ENCODE data around the gene LYL1.
"Not testable (repeated sequence)": the region's sequence is repeated elsewhere in the genome, so short reads cannot be mapped to it uniquely, and the experiment has no call there.

LYL1 gene

GRCh38 chr19:13102666-13103580 lies at the start of gene LYL1:
Gene LYL1 (minus strand): TSS chr19:13102858. CDS start chr19:13101171, 1,687 bp downstream.
- no peak for DNase-seq

- peak; percentile 95 for DNase-seq
Observed at GRCh38 chr19:13151605-13152355, 49.1 kb upstream of the LYL1 start.

GRCh38 chr19:13150931-13151604 lies 48.4 kb upstream of the LYL1 start:
- DNase-seq = no peak

- peak; percentile 90 for DNase-seq
Observed at GRCh38 chr19:13150187-13150930, 47.7 kb upstream of the LYL1 start, which contains the start of the genes IER2 and STX10. Gene IER2 (plus strand): TSS chr19:13150411. CDS start chr19:13153187, 2,776 bp downstream. Gene STX10 (minus strand): TSS chr19:13150375. CDS start chr19:13150173, 202 bp downstream.

GRCh38 chr19:13149628-13150186 lies 47.0 kb upstream of the LYL1 start:
- no peak for DNase-seq

GRCh38 chr19:13149173-13149627 lies 46.5 kb upstream of the LYL1 start:
- not testable (repeated sequence) for DNase-seq

GRCh38 chr19:13146763-13147563 lies 44.3 kb upstream of the LYL1 start:
- DNase-seq = no peak

- DNase-seq = no peak
Observed at GRCh38 chr19:13139633-13140311, 37.1 kb upstream of the LYL1 start.

- DNase-seq = no peak
Observed at GRCh38 chr19:13138916-13139198, 36.2 kb upstream of the LYL1 start.

- DNase-seq = no peak
Observed at GRCh38 chr19:13138171-13138915, 35.7 kb upstream of the LYL1 start.

- no peak for DNase-seq
Observed at GRCh38 chr19:13137290-13137794, 34.7 kb upstream of the LYL1 start.

- DNase-seq = no peak
Observed at GRCh38 chr19:13135068-13136062, 32.7 kb upstream of the LYL1 start.

- no peak for DNase-seq
Observed at GRCh38 chr19:13134626-13135025, 32.0 kb upstream of the LYL1 start.

- DNase-seq = no peak
Observed at GRCh38 chr19:13133241-13133870, 30.7 kb upstream of the LYL1 start.

- no peak for DNase-seq
Observed at GRCh38 chr19:13132471-13133180, 30.0 kb upstream of the LYL1 start.

GRCh38 chr19:13130886-13131490 lies 28.3 kb upstream of the LYL1 start:
- no peak for DNase-seq

GRCh38 chr19:13129384-13129783 lies 26.7 kb upstream of the LYL1 start:
- no peak for DNase-seq
